ENCODE data around the gene ATP10B. TPM values are rescaled to one million over a fixed set of nuclear protein-coding genes. Genes with fewer than 3 reads are reported as not detected.
"Not testable (repeated sequence)": the region's sequence is repeated elsewhere in the genome, so short reads cannot be mapped to it uniquely, and the experiment has no call there.

ATP10B gene
- total RNA-seq, 4 donors from 2014 or later, result 17.9 to 29.6 (median 23.5) TPM

DNA sequence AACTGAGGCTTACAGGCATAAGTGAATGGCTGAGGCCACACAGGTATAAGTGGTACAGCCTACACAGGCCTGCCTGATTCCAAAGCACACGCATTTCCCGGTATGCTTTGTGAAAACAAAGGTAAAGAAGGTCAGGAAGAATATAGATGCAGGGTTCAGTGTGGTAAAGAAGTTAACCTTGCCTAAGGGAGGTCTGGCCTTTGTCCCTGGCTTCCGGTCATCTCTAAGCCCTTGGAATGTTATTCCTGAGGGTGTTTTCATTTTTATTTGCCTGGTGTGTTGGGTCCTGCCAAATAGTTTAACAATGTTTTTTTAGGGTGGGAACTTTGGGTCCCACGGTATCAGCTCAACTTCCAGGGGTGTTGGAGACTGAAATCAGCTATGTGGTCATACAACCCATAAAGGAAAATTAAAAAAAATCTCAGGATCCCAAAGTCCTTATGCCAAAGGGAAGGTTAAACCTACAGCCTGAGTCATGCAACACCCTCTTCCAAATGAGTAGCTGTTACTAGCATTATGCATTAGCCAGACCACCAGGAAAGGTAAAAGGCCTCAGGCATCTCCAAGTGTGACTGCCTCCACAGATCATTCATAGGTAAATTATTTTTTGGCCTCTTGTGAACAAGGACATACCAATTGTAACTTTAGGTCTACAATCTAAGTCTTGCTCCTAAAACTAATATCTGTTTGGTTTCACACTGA is 124.6 kb downstream of the ATP10B start:
- TF ChIP-seq, protein P1, sequence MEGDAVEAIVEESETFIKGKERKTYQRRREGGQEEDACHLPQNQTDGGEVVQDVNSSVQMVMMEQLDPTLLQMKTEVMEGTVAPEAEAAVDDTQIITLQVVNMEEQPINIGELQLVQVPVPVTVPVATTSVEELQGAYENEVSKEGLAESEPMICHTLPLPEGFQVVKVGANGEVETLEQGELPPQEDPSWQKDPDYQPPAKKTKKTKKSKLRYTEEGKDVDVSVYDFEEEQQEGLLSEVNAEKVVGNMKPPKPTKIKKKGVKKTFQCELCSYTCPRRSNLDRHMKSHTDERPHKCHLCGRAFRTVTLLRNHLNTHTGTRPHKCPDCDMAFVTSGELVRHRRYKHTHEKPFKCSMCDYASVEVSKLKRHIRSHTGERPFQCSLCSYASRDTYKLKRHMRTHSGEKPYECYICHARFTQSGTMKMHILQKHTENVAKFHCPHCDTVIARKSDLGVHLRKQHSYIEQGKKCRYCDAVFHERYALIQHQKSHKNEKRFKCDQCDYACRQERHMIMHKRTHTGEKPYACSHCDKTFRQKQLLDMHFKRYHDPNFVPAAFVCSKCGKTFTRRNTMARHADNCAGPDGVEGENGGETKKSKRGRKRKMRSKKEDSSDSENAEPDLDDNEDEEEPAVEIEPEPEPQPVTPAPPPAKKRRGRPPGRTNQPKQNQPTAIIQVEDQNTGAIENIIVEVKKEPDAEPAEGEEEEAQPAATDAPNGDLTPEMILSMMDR (IDR thresholded peaks at IDR 0.05), result no peak
- no peak for TF ChIP-seq POLR2A (IDR thresholded peaks at IDR 0.05)

DNA sequence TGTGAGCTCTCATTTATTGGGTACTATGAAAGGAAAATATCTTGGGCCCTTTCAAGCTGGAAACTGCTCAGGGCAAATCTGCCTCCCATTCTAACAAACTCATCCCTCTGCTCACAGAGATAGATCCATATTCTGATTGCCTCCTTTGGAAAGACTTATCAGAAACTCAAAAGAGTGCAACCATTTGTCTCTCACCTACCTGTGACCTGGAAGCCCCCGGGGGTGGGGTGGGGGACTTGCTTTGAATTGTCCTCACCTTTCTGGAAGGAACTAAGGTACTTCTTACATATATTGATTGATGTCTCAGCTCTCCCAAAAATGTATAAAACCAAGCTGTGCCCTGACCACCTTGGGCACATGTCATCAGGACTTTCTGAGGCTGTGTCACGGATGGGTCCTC is 125.3 kb downstream of the ATP10B start:
- TF ChIP-seq POLR2A (IDR thresholded peaks at IDR 0.05), result no peak
- TF ChIP-seq, protein P1 (IDR thresholded peaks at IDR 0.05), result no peak
- H3K4me3 ChIP-seq (ENCODE audit: low read depth, poor library complexity, severe bottlenecking), result no peak overlapping the region
- 58 to 60% methylated on average over 2 of the region's 2 CpGs for WGBS, 2 donors
- intact Hi-C loops (cut with DNase I; ENCODE audit: low total_unique reads), result no loop called here
- no peak for DNase-seq (ENCODE audit: low spot score in 2 of 2)

More for the DNA sequence above, 124.6 kb downstream of the ATP10B start:
- H3K4me3 ChIP-seq (ENCODE audit: low read depth, poor library complexity, severe bottlenecking), result no peak overlapping the region
- intact Hi-C loops (cut with DNase I; ENCODE audit: low total_unique reads), result no loop called here
- 66 to 67% methylated on average over 4 of the region's 4 CpGs for WGBS, 2 donors
- no peak for DNase-seq (ENCODE audit: low spot score in 2 of 2)

DNA sequence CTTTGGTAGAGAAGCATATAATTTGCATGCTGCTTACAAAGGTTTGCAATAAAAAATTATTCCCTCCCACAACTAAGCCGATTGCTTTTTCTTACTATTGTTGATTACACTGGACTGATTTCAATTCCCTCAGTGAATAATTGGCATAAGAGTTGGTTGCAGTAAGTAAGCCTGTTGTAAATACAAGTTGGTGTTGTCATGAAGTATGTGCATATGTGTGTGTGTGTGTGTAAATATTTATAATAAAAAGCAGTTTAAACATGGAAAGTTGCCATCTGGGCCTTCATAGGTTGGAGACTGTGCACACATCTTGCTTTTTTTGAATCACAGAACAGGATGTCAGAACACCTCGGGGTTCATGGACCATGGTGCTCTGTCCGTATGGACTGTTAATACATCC is 131.2 kb downstream of the ATP10B start:
- no peak overlapping the region for H3K4me3 ChIP-seq (ENCODE audit: low read depth, poor library complexity, severe bottlenecking)
- DNase-seq (ENCODE audit: low spot score in 2 of 2), result no peak
- 75 to 76% methylated on average over 3 of the region's 3 CpGs for WGBS, 2 donors
- intact Hi-C loops (cut with DNase I; ENCODE audit: low total_unique reads), result no loop called here
- TF ChIP-seq, protein P1 (IDR thresholded peaks at IDR 0.05), result no peak
- TF ChIP-seq POLR2A (IDR thresholded peaks at IDR 0.05), result no peak

DNA sequence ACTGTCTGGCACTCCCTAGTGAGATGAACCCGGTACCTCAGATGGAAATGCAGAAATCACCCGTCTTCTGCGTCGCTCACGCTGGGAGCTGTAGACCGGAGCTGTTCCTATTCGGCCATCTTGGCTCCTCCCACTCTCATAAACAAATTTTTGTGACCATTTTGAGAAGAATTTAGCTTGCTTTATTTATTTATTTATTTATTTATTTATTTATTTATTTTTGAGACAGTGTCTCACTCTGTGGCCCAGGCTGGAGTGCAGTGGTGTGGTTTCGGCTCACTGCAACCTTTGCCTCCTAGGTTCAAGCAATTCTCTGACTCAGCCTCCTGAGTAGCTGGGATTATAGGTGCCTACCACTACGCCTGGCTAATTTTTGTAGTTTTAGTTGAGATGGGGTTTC is 136.5 kb downstream of the ATP10B start:
- intact Hi-C loops (cut with DNase I; ENCODE audit: low total_unique reads); DNase-seq (ENCODE audit: low spot score in 2 of 2); H3K4me3 ChIP-seq (ENCODE audit: low read depth, poor library complexity, severe bottlenecking): not testable (repeated sequence)
- WGBS, 2 donors, result 96 to 97% methylated on average over 9 of the region's 9 CpGs

DNA sequence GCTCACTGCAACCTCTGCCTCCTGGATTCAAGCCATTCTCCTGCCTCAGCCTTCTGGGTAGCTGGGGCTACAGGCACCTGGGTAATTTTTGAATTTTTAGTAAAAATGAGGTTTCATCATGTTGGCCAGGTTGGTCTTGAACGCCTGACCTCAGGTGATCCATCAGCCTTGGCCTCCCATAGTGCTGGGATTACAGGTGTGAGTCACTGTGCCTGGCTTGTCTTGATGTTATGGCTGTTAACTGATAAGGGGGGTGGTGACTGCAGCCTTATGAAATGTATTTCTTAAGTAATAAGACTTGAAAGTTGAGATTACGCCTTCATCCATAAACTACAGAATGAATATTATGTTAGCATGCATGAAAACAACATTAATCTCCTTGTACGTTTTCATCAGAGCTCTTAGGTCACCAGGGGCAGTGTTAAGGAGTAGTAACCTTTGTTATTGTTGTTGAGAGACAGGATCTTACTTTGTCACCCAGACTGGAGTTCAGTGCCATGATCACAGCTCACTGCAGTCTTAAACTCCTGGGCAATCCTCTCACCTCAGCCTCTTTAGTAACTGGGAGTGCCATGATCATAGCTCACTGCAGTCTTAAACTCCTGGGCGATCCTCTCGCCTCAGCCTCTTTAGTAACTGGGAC is 148.3 kb downstream of the ATP10B start:
- H3K4me3 ChIP-seq (ENCODE audit: low read depth, poor library complexity, severe bottlenecking), result no peak overlapping the region
- no peak for TF ChIP-seq POLR2A (IDR thresholded peaks at IDR 0.05)
- TF ChIP-seq, protein P1 (IDR thresholded peaks at IDR 0.05), result no peak
- DNase-seq (ENCODE audit: low spot score in 2 of 2), result no peak
- intact Hi-C loops (cut with DNase I; ENCODE audit: low total_unique reads), result no loop called here
- WGBS, 2 donors, result 89 to 93% methylated on average over 5 of the region's 5 CpGs

DNA sequence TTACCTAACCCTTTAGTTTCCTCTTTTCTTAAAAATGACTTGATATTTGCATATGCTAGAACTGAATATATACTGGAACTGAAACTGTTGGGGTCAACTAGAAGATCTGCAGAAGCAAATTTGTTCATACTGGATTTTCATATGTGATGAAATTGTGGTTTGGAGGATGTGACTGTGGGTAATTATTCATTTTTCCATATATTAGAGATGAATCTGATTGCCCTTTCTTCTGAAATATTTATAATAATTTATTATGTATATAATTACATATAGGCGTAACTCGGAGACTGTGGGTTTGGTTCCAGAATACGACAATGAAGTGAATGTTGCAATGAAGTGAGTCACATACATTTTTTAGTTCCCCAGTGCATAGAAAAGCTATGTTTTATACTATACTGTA is 149.1 kb downstream of the ATP10B start:
- WGBS, 2 donors, result 59 to 60% methylated on average over 3 of the region's 3 CpGs
- no peak overlapping the region for H3K4me3 ChIP-seq (ENCODE audit: low read depth, poor library complexity, severe bottlenecking)
- TF ChIP-seq POLR2A (IDR thresholded peaks at IDR 0.05), result no peak
- TF ChIP-seq, protein P1 (IDR thresholded peaks at IDR 0.05), result no peak
- intact Hi-C loops (cut with DNase I; ENCODE audit: low total_unique reads), result no loop called here
- DNase-seq (ENCODE audit: low spot score in 2 of 2), result no peak
